Measurements from ENCODE around the gene ORAI2.

DNA sequence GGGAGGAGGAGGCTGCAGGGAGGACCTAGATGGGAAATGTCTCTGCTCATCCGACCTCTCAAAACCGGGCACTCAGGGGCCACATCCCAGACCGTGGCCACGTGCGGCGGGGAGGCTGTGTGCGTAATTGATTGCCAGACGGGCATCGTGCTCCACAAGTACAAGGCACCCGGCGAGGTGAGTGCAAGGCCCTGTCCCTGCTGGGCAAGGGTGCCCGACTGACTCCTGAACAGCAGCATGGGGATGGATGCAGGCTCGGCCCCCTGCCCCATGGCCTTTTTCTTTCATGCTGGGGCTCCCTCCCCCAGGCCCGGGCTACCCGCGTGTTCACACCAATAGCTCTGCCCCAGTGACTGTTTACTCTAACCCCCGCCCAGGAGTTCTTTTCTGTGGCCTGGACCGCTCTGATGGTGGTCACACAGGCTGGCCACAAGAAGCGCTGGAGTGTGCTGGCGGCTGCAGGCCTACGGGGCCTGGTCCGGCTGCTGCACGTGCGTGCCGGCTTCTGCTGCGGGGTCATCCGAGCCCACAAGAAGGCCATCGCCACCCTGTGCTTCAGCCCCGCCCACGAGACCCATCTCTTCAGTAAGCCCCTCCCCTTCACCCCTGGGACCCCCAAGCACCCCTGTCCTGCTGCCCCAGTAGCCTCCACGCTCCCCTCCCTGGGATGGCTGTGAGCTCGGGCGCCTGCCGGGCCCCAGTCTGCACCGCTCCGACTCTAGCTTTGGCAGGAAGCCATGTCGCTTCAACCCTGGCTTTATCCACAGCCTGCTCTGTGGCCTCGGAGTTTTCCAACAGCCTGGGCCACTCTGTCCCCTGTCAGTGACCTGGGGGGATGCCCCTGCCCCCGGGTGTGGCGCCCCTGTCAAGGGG is 35.3 kb downstream of the ORAI2 start:
- TF ChIP-seq, protein P1, sequence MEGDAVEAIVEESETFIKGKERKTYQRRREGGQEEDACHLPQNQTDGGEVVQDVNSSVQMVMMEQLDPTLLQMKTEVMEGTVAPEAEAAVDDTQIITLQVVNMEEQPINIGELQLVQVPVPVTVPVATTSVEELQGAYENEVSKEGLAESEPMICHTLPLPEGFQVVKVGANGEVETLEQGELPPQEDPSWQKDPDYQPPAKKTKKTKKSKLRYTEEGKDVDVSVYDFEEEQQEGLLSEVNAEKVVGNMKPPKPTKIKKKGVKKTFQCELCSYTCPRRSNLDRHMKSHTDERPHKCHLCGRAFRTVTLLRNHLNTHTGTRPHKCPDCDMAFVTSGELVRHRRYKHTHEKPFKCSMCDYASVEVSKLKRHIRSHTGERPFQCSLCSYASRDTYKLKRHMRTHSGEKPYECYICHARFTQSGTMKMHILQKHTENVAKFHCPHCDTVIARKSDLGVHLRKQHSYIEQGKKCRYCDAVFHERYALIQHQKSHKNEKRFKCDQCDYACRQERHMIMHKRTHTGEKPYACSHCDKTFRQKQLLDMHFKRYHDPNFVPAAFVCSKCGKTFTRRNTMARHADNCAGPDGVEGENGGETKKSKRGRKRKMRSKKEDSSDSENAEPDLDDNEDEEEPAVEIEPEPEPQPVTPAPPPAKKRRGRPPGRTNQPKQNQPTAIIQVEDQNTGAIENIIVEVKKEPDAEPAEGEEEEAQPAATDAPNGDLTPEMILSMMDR (IDR thresholded peaks at IDR 0.05) = no peak
- no peak for TF ChIP-seq POLR2A (IDR thresholded peaks at IDR 0.05)
